HepG2 (cell line): ENCODE results near the gene DMPK. TPM values are rescaled to one million over a fixed set of nuclear protein-coding genes. Genes with fewer than 3 reads are reported as not detected.

ENCODE experiments used
- HOXA3 ChIP-seq: sonication (generic); formaldehyde crosslinking; IDR thresholded peaks from 2 replicates; pipeline ENCODE4 v1.5.0; 2020; ENCODE audit warnings: missing genetic modification reagents
- NFE2L1 ChIP-seq: sonication (generic); formaldehyde crosslinking; IDR thresholded peaks from 2 replicates; pipeline ENCODE4 v1.4.0; 2020; ENCODE audit warnings: missing genetic modification reagents, mild to moderate bottlenecking, borderline replicate concordance
- PRPF4 ChIP-seq: fragments of 200-400 bp; formaldehyde crosslinking; IDR thresholded peaks from 2 replicates; pipeline ENCODE4 v1.6.1; 2016; ENCODE audit warnings: low read length, low read depth; ENCODE audit not compliant: poor library complexity, severe bottlenecking
- TGIF2 ChIP-seq: IDR thresholded peaks from 2 replicates; pipeline ENCODE4 v1.6.1; 2016; ENCODE audit warnings: control low read depth, missing compliant biosample characterization
- ZFP36L1 ChIP-seq: sonication (generic); formaldehyde crosslinking; IDR thresholded peaks from 2 replicates; pipeline ENCODE4 v1.8.0; 2022; ENCODE audit warnings: mild to moderate bottlenecking, missing genetic modification reagents, moderate library complexity
- ZNF709 ChIP-seq: sonication (generic); formaldehyde crosslinking; IDR thresholded peaks from 2 replicates; pipeline ENCODE4 v1.5.0; 2020; ENCODE audit warnings: mild to moderate bottlenecking, missing genetic modification reagents
- ZNF788 ChIP-seq: sonication (generic); formaldehyde crosslinking; IDR thresholded peaks from 2 replicates; pipeline ENCODE4 v1.5.0; 2020; ENCODE audit warnings: mild to moderate bottlenecking, missing genetic modification reagents, borderline replicate concordance
- polyA plus RNA-seq, 8 experiments: library from polyadenylated mRNA; depleted of rRNA in 3 of 8; stranded (reverse) in 7 of 8; unstranded in 1 of 8; fragments of >200 nt; fragmentation: Illumina TruSeq in 4 of 8; extraction: Trizol in 4 of 8; gene quantifications; 2 replicates each; pipeline versions ENCODE4 v1.2.1 to v1.2.3, GENCODE V29; 2011 to 2016; ENCODE audit warnings: low read depth in 4 of 8, missing spikeins in 1 of 8, mixed read lengths in 1 of 8; ENCODE audit not compliant: insufficient read depth in 1 of 8
- total RNA-seq, 5 experiments: library from RNA; depleted of rRNA; stranded (reverse); fragments of >200 nt; fragmentation: Illumina TruSeq; extraction: Trizol; gene quantifications; 2 replicates each; pipeline ENCODE4 v1.2.3, GENCODE V29; 2016; ENCODE audit warnings: low read depth in 1 of 5
- TF ChIP-seq, protein P1 (sequence below), 2 experiments: sonication (generic) in 1 of 2; formaldehyde crosslinking in 1 of 2; IDR thresholded peaks; 2 replicates each; pipeline versions ENCODE4 v1.5.1 to v1.6.1; 2011 to 2020; ENCODE audit warnings: borderline replicate concordance in 1 of 2, low read depth in 1 of 2, low read length in 1 of 2, mild to moderate bottlenecking in 1 of 2, missing genetic modification reagents in 1 of 2, moderate library complexity in 1 of 2
- TF ChIP-seq, protein P2 (sequence below), 2 experiments: sonication (generic) in 1 of 2; formaldehyde crosslinking in 1 of 2; IDR thresholded peaks; 2 replicates each; pipeline versions ENCODE4 v1.4.0 to v1.6.1; 2018 to 2020; ENCODE audit warnings: missing genetic modification reagents in 2 of 2, borderline replicate concordance in 1 of 2, low read depth in 1 of 2, mild to moderate bottlenecking in 1 of 2, missing biosample characterization in 1 of 2
- TF ChIP-seq, protein P3 (sequence below): fragments of 450-650 bp; IDR thresholded peaks from 2 replicates; pipeline ENCODE4 v1.6.1; 2017
- TF ChIP-seq, protein P4 (sequence below): sonication (generic); formaldehyde crosslinking; IDR thresholded peaks from 2 replicates; pipeline ENCODE4 v1.4.0; 2020; ENCODE audit warnings: missing genetic modification reagents
- TF ChIP-seq, protein P5 (sequence below): IDR thresholded peaks from 2 replicates; pipeline ENCODE4 v1.6.1; 2016

DMPK gene
- total and polyA plus RNA-seq, 2 of the 13 experiments (the other 11 are each of a cell fraction or from before 2014, with no cell fraction given): 5.3 to 8.8 TPM

DNA sequence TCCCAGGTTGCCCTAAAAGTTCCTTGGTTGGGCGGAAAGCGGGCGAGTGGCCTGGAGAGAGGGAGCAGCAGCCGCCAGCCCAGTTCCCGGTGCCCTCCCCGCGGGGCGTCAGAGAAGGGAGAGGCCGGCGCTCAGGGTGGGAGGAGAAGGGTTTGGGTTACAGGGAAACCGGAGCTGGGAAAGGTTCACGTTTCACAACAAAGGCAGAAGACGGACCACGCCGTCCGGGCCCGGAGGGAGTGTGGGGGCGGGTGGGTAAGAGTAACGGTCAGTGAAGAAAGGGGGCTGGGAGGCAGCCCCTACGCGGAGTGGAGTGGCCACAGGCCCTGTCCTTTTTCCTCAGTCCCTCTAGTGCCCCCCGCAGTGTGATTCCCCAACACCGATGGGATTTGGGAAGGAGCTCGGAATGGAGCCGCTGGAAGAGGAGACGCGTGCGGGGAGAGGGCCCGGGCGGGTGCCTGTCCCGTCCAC, 14.8 kb downstream of the DMPK start (continued):
- TF ChIP-seq, protein P1, sequence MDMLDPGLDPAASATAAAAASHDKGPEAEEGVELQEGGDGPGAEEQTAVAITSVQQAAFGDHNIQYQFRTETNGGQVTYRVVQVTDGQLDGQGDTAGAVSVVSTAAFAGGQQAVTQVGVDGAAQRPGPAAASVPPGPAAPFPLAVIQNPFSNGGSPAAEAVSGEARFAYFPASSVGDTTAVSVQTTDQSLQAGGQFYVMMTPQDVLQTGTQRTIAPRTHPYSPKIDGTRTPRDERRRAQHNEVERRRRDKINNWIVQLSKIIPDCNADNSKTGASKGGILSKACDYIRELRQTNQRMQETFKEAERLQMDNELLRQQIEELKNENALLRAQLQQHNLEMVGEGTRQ (IDR thresholded peaks at IDR 0.05; ENCODE audit: low read depth, low read length): no peak
- TF ChIP-seq, protein P1 (CRISPR knock-in tag; IDR thresholded peaks at IDR 0.05; ENCODE audit: borderline replicate concordance): 0 out of 2 replicates have a peak, but pooled peaks have one; percentile 16
- TF ChIP-seq, protein P2, sequence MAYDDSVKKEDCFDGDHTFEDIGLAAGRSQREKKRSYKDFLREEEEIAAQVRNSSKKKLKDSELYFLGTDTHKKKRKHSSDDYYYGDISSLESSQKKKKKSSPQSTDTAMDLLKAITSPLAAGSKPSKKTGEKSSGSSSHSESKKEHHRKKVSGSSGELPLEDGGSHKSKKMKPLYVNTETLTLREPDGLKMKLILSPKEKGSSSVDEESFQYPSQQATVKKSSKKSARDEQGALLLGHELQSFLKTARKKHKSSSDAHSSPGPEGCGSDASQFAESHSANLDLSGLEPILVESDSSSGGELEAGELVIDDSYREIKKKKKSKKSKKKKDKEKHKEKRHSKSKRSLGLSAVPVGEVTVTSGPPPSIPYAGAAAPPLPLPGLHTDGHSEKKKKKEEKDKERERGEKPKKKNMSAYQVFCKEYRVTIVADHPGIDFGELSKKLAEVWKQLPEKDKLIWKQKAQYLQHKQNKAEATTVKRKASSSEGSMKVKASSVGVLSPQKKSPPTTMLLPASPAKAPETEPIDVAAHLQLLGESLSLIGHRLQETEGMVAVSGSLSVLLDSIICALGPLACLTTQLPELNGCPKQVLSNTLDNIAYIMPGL (CRISPR knock-in tag; IDR thresholded peaks at IDR 0.05; ENCODE audit: borderline replicate concordance in 1 of 2, low read depth in 1 of 2): peak in 1 of 2 experiments; percentile 9; a peak in 1 of 4 replicates
- no peak for TF ChIP-seq NFE2L1 (CRISPR knock-in tag)
- 0 out of 2 replicates have a peak, but pooled peaks have one; percentile 44 for TF ChIP-seq ZFP36L1 (CRISPR knock-in tag)
- TF ChIP-seq PRPF4: no peak
- TF ChIP-seq TGIF2 (CRISPR knock-in tag): peak; percentile 72; the same call in 1 of the 2 replicates
- TF ChIP-seq, protein P3, sequence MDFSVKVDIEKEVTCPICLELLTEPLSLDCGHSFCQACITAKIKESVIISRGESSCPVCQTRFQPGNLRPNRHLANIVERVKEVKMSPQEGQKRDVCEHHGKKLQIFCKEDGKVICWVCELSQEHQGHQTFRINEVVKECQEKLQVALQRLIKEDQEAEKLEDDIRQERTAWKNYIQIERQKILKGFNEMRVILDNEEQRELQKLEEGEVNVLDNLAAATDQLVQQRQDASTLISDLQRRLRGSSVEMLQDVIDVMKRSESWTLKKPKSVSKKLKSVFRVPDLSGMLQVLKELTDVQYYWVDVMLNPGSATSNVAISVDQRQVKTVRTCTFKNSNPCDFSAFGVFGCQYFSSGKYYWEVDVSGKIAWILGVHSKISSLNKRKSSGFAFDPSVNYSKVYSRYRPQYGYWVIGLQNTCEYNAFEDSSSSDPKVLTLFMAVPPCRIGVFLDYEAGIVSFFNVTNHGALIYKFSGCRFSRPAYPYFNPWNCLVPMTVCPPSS: no peak
- TF ChIP-seq ZNF788: peak; percentile 66; the same call in 1 of the 2 replicates
- TF ChIP-seq ZNF709 (CRISPR knock-in tag): 0 out of 2 replicates have a peak, but pooled peaks have one; percentile 33
- TF ChIP-seq HOXA3: peak; percentile 39; the same call in 1 of the 2 replicates
- TF ChIP-seq, protein P4, sequence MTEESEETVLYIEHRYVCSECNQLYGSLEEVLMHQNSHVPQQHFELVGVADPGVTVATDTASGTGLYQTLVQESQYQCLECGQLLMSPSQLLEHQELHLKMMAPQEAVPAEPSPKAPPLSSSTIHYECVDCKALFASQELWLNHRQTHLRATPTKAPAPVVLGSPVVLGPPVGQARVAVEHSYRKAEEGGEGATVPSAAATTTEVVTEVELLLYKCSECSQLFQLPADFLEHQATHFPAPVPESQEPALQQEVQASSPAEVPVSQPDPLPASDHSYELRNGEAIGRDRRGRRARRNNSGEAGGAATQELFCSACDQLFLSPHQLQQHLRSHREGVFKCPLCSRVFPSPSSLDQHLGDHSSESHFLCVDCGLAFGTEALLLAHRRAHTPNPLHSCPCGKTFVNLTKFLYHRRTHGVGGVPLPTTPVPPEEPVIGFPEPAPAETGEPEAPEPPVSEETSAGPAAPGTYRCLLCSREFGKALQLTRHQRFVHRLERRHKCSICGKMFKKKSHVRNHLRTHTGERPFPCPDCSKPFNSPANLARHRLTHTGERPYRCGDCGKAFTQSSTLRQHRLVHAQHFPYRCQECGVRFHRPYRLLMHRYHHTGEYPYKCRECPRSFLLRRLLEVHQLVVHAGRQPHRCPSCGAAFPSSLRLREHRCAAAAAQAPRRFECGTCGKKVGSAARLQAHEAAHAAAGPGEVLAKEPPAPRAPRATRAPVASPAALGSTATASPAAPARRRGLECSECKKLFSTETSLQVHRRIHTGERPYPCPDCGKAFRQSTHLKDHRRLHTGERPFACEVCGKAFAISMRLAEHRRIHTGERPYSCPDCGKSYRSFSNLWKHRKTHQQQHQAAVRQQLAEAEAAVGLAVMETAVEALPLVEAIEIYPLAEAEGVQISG (CRISPR knock-in tag): peak; percentile 5; the same call in 1 of the 2 replicates
- TF ChIP-seq, protein P5, sequence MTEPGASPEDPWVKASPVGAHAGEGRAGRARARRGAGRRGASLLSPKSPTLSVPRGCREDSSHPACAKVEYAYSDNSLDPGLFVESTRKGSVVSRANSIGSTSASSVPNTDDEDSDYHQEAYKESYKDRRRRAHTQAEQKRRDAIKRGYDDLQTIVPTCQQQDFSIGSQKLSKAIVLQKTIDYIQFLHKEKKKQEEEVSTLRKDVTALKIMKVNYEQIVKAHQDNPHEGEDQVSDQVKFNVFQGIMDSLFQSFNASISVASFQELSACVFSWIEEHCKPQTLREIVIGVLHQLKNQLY: 0 out of 2 replicates have a peak, but pooled peaks have one; percentile 4
